GM12878 (cell line): ENCODE results near the gene RAE1.

ENCODE experiments used
- POLR2AphosphoS5 ChIP-seq: IDR thresholded peaks from 2 replicates; pipeline ENCODE4 v1.6.1; 2011; ENCODE audit warnings: mild to moderate bottlenecking, low read length, inconsistent platforms
- ZBTB33 ChIP-seq: fragments of 450-650 bp; IDR thresholded peaks from 2 replicates; pipeline ENCODE4 v1.6.1; 2017; ENCODE audit warnings: mild to moderate bottlenecking

GRCh38 chr20:57426271-57426689, 75.2 kb downstream of the RAE1 start:
- TF ChIP-seq ZBTB33 (no peak), POLR2AphosphoS5 (no peak)
